H9 (cell line): Measurements from ENCODE around the gene LRRC42. TPM values are rescaled to one million over a fixed set of nuclear protein-coding genes. Genes with fewer than 3 reads are reported as not detected.

Experiments
- DNase-seq: peaks from one replicate; pipeline ENCODE4 v3.0.0-alpha.2; 2017
- H2AFZ ChIP-seq: one replicate; pipeline ENCODE4 v1.6.1; 2013; ENCODE audit warnings: mild to moderate bottlenecking, low read length, control low read depth, moderate library complexity
- H2AK5ac ChIP-seq: 2 replicates; pipeline ENCODE4 v1.6.1; 2013; ENCODE audit warnings: low read length, control low read depth, mixed read lengths; ENCODE audit not compliant: insufficient read length
- H2BK120ac ChIP-seq: one replicate; pipeline ENCODE4 v1.6.1; 2013; ENCODE audit warnings: low read depth, mild to moderate bottlenecking, low read length, control low read depth, inconsistent platforms; ENCODE audit not compliant: poor library complexity, severe bottlenecking
- H2BK12ac ChIP-seq: 2 replicates; pipeline ENCODE4 v1.6.1; 2013; ENCODE audit warnings: low read length, control low read depth, mixed read lengths, low read depth; ENCODE audit not compliant: insufficient read length
- H2BK15ac ChIP-seq: 2 replicates; pipeline ENCODE4 v1.6.1; 2013; ENCODE audit warnings: low read depth, low read length, control low read depth
- H2BK20ac ChIP-seq: one replicate; pipeline ENCODE4 v1.6.1; 2013; ENCODE audit warnings: low read depth, mild to moderate bottlenecking, low read length, control low read depth, inconsistent platforms; ENCODE audit not compliant: poor library complexity, severe bottlenecking
- H2BK5ac ChIP-seq: 2 replicates; pipeline ENCODE4 v1.6.1; 2013; ENCODE audit warnings: low read length, control low read depth, mixed read lengths; ENCODE audit not compliant: insufficient read length
- H3K14ac ChIP-seq: 2 replicates; pipeline ENCODE4 v1.6.1; 2013; ENCODE audit warnings: low read length, control low read depth; ENCODE audit not compliant: insufficient read depth
- H3K18ac ChIP-seq: 2 replicates; pipeline ENCODE4 v1.6.1; 2013; ENCODE audit warnings: low read depth, mild to moderate bottlenecking, mixed read lengths, low read length, control low read depth; ENCODE audit not compliant: insufficient read length
- H3K23ac ChIP-seq: 2 replicates; pipeline ENCODE4 v1.6.1; 2013; ENCODE audit warnings: low read length, control low read depth, mixed read lengths, low read depth; ENCODE audit not compliant: insufficient read length
- H3K23me2 ChIP-seq: 2 replicates; pipeline ENCODE4 v1.6.1; 2013; ENCODE audit warnings: low read depth, mild to moderate bottlenecking, mixed read lengths, low read length, control low read depth; ENCODE audit not compliant: insufficient read length, poor library complexity, severe bottlenecking
- H3K27ac ChIP-seq: 2 replicates; pipeline ENCODE4 v1.5.1; 2013; ENCODE audit warnings: low read length, control low read depth, mixed read lengths, low read depth; ENCODE audit not compliant: insufficient read length
- H3K27me3 ChIP-seq: 2 replicates; pipeline ENCODE4 v1.6.1; 2013; ENCODE audit warnings: low read length, control low read depth, inconsistent platforms; ENCODE audit not compliant: insufficient read depth
- H3K4ac ChIP-seq: 2 replicates; pipeline ENCODE4 v1.6.1; 2013; ENCODE audit warnings: low read depth, mild to moderate bottlenecking, control low read depth, inconsistent platforms, low read length, moderate library complexity
- H3K4me1 ChIP-seq: 2 replicates; pipeline ENCODE4 v1.6.1; 2013; ENCODE audit warnings: low read length, control low read depth, inconsistent platforms; ENCODE audit not compliant: insufficient read depth
- H3K4me2 ChIP-seq: 2 replicates; pipeline ENCODE4 v1.6.1; 2013; ENCODE audit warnings: low read length, control low read depth, mixed read lengths; ENCODE audit not compliant: insufficient read length, insufficient read depth
- H3K56ac ChIP-seq: 2 replicates; pipeline ENCODE4 v1.6.1; 2013; ENCODE audit warnings: low read depth, mild to moderate bottlenecking, mixed read lengths, low read length, control low read depth; ENCODE audit not compliant: insufficient read length
- H3K79me1 ChIP-seq: 2 replicates; pipeline ENCODE4 v1.6.1; 2013; ENCODE audit warnings: low read depth, mild to moderate bottlenecking, moderate library complexity, low read length, control low read depth, inconsistent platforms; ENCODE audit not compliant: insufficient read depth, poor library complexity, severe bottlenecking
- H3K79me2 ChIP-seq: 2 replicates; pipeline ENCODE4 v1.6.1; 2013; ENCODE audit warnings: low read length, control low read depth, inconsistent platforms; ENCODE audit not compliant: insufficient read depth
- H3K9ac ChIP-seq: 2 replicates; pipeline ENCODE4 v1.6.1; 2013; ENCODE audit warnings: low read length, control low read depth, mixed read lengths; ENCODE audit not compliant: insufficient read length; ENCODE audit errors: extremely low read depth
- H3K9me3 ChIP-seq: one replicate; pipeline ENCODE4 v1.6.1; 2013; ENCODE audit warnings: low read depth, low read length, inconsistent platforms; ENCODE audit not compliant: control insufficient read depth
- H3T11ph ChIP-seq: one replicate; pipeline ENCODE4 v1.6.1; 2013; ENCODE audit warnings: mild to moderate bottlenecking, low read length, control low read depth, inconsistent platforms
- H4K20me1 ChIP-seq: one replicate; pipeline ENCODE4 v1.6.1; 2013; ENCODE audit not compliant: control insufficient read depth, insufficient read length, insufficient read depth
- H4K5ac ChIP-seq: 2 replicates; pipeline ENCODE4 v1.6.1; 2013; ENCODE audit warnings: low read depth, mild to moderate bottlenecking, mixed read lengths, low read length, control low read depth; ENCODE audit not compliant: insufficient read length
- H4K8ac ChIP-seq: replicated peaks from 2 replicates; pipeline ENCODE4 v1.6.1; 2013; ENCODE audit warnings: low read length, control low read depth, mixed read lengths, low read depth; ENCODE audit not compliant: insufficient read length
- H4K91ac ChIP-seq: 2 replicates; pipeline ENCODE4 v1.6.1; 2013; ENCODE audit warnings: low read depth, mild to moderate bottlenecking, moderate library complexity, mixed read lengths, low read length, control low read depth; ENCODE audit not compliant: insufficient read length
- H3K27ac Mint-ChIP-seq, 3 experiments: 2 replicates in 2 of 3; 3 replicates in 1 of 3; pipeline ENCODE4 v1.8.0; 2020 to 2021; ENCODE audit warnings: mixed read lengths in 3 of 3, mild to moderate bottlenecking in 1 of 3, moderate library complexity in 1 of 3
- H3K27me3 Mint-ChIP-seq: 2 replicates; pipeline ENCODE4 v1.8.0; 2021; ENCODE audit warnings: low read depth, mild to moderate bottlenecking, moderate library complexity, mixed read lengths
- H3K36me3 Mint-ChIP-seq, 3 experiments: 2 replicates in 2 of 3; 3 replicates in 1 of 3; pipeline ENCODE4 v1.8.0; 2020 to 2021; ENCODE audit warnings: low read depth in 3 of 3, mixed read lengths in 3 of 3; ENCODE audit not compliant: insufficient read depth in 1 of 3
- H3K4me1 Mint-ChIP-seq, 2 experiments: 2 replicates each; pipeline ENCODE4 v1.8.0; 2020; ENCODE audit warnings: mixed read lengths in 2 of 2
- H3K4me3 Mint-ChIP-seq, 2 experiments: 2 replicates in 1 of 2; 3 replicates in 1 of 2; pipeline ENCODE4 v1.8.0; 2020 to 2021; ENCODE audit warnings: mild to moderate bottlenecking in 2 of 2, mixed read lengths in 2 of 2, moderate library complexity in 1 of 2
- H3K9me3 Mint-ChIP-seq, 2 experiments: 2 replicates in 1 of 2; 3 replicates in 1 of 2; pipeline ENCODE4 v1.8.0; 2020; ENCODE audit warnings: mild to moderate bottlenecking in 2 of 2, mixed read lengths in 2 of 2, moderate library complexity in 1 of 2
- CTCF ChIP-seq: fragments of 200-600 bp; sonication (generic); conservative IDR thresholded peaks from 3 replicates; pipeline ENCODE4 v1.8.0; 2021; ENCODE audit warnings: antibody characterized with exemption, mild to moderate bottlenecking
- WGBS: extraction: QIAGEN DNeasy Blood & Tissue Kit; methylation state at CpG from one replicate; pipeline ENCODE4 v1.1.7; 2013; ENCODE audit warnings: missing lambda C conversion rate, low lambda C conversion rate, mixed read lengths; ENCODE audit not compliant: insufficient read length; ENCODE audit errors: extremely low coverage; 5-methylcytosine and 5-hydroxymethylcytosine counted together
- total RNA-seq: library from RNA; stranded (reverse); gene quantifications from 2 replicates; pipeline ENCODE4 v1.2.1, GENCODE V29; 2021

The LRRC42 gene
- total RNA-seq, 1 experiment from 2014 or later: 36.3 TPM

GRCh38 chr1:53930932-53931331 lies 15.2 kb upstream of the LRRC42 start:
- peaks cover 20 to 46% (median 45%) of the 10 kb centered on the region in 3 experiments for H3K36me3 Mint-ChIP-seq
- WGBS: no CpG with 5 or more reads among the region's 3 CpGs
- H3K9me3 Mint-ChIP-seq: peaks cover 16 to 20% of the 10 kb centered on the region in 2 experiments
- no peak overlapping the region for H4K5ac ChIP-seq
- H3K27me3 ChIP-seq: no peaks in the 10 kb centered on the region
- DNase-seq: no peak
- H3K4me2 ChIP-seq: no peak overlapping the region
- H3K4me1 Mint-ChIP-seq: no peaks in the 10 kb centered on the region
- no peak overlapping the region for H2BK120ac ChIP-seq
- no peak overlapping the region for H3K23ac ChIP-seq
- no peak overlapping the region for H3K9ac ChIP-seq
- H2BK5ac ChIP-seq: no peak overlapping the region
- no peak overlapping the region for H3K4ac ChIP-seq
- no peaks in the 10 kb centered on the region for H3K23me2 ChIP-seq
- no peaks in the 10 kb centered on the region for H3K27me3 Mint-ChIP-seq
- H2BK15ac ChIP-seq: no peak overlapping the region
- no peak overlapping the region for H2BK12ac ChIP-seq
- H4K91ac ChIP-seq: no peak overlapping the region
- no peak overlapping the region for H3K14ac ChIP-seq
- no peak overlapping the region for H3K27ac Mint-ChIP-seq
- no peaks in the 10 kb centered on the region for H3K4me1 ChIP-seq
- no peaks in the 10 kb centered on the region for H4K20me1 ChIP-seq
- no peaks in the 10 kb centered on the region for H3K79me2 ChIP-seq
- H3K27ac ChIP-seq: no peak overlapping the region
- TF ChIP-seq CTCF: no peak
- H4K8ac ChIP-seq: no peak overlapping the region
- H3K79me1 ChIP-seq: no peaks in the 10 kb centered on the region
- H3K56ac ChIP-seq: no peak overlapping the region
- no peak overlapping the region for H3K18ac ChIP-seq
- H3K4me3 Mint-ChIP-seq: no peak overlapping the region
- H3K9me3 ChIP-seq: no peaks in the 10 kb centered on the region
- H2AFZ ChIP-seq: no peak overlapping the region
- no peak overlapping the region for H2BK20ac ChIP-seq
- H3T11ph ChIP-seq: no peak overlapping the region
- H2AK5ac ChIP-seq: no peak overlapping the region
